Left ventricle myocardium inferior (tissue), 1 donor: ENCODE data around the gene BMPR1A. TPM values are rescaled to one million over a fixed set of nuclear protein-coding genes. Genes with fewer than 3 reads are reported as not detected.
"Not testable (repeated sequence)": the region's sequence is repeated elsewhere in the genome, so short reads cannot be mapped to it uniquely, and the experiment has no call there.

Source experiments
- DNase-seq: peaks from one replicate; pipeline ENCODE4 v3.0.0-alpha.2; 2020
- H3K27ac ChIP-seq: fragments of 200-600 bp; replicated peaks from 2 replicates; pipeline ENCODE4 v1.8.0; 2021
- H3K27me3 ChIP-seq: fragments of 200-600 bp; 2 replicates; pipeline ENCODE4 v1.8.0; 2021; ENCODE audit warnings: low read depth
- H3K36me3 ChIP-seq: fragments of 200-600 bp; 2 replicates; pipeline ENCODE4 v1.8.0; 2021
- H3K4me1 ChIP-seq: fragments of 200-600 bp; 2 replicates; pipeline ENCODE4 v1.8.0; 2021
- H3K4me3 ChIP-seq: fragments of 200-600 bp; 2 replicates; pipeline ENCODE4 v1.8.0; 2021; ENCODE audit warnings: mild to moderate bottlenecking, moderate library complexity
- H3K9me3 ChIP-seq: fragments of 200-600 bp; replicated peaks from 2 replicates; pipeline ENCODE4 v1.8.0; 2021
- CTCF ChIP-seq: fragments of 200-600 bp; IDR thresholded peaks from 2 replicates; pipeline ENCODE4 v1.8.0; 2021; ENCODE audit warnings: antibody characterized with exemption, mild to moderate bottlenecking, borderline replicate concordance
- intact Hi-C: fragments of 100-400 bp; cut with micrococcal nuclease; formaldehyde crosslinking; loops from one replicate; pipeline ENCODE4 v1.11.0; 2022
- total RNA-seq: library from RNA; stranded (reverse); fragmentation: NEBNext Ultra II Directional; extraction: Animal tissue kit (Norgen Biotek cat#: 25700); gene quantifications from one replicate; pipeline ENCODE4 v1.2.1, GENCODE V29; 2021
- donor health status: DM: no; HTN: yes; CAD: no; lungs with severe emphysema.

BMPR1A gene
- total RNA-seq, 1 donor from 2014 or later = 43.8 TPM

- Histone ChIP-seq H3K4me1 (peaks cover 33% of the 10 kb centered on the region), H3K36me3 (no peaks in the 10 kb centered on the region), H3K27ac (peak overlapping the region; percentile 72), H3K4me3 (no peak overlapping the region), H3K9me3 (no peaks in the 10 kb centered on the region), H3K27me3 (no peaks in the 10 kb centered on the region)
- intact Hi-C loops = no loop called here
- no peak for TF ChIP-seq CTCF
- peak; percentile 46 for DNase-seq
Observed at GRCh38 chr10:86979977-86980448, 223.6 kb downstream of the BMPR1A start.

GRCh38 chr10:86981020-86981419 lies 224.6 kb downstream of the BMPR1A start:
- H3K27me3 ChIP-seq, intact Hi-C loops, H3K36me3 ChIP-seq, H3K4me3 ChIP-seq, DNase-seq, H3K9me3 ChIP-seq: not testable (repeated sequence)
- Histone ChIP-seq H3K27ac (peak overlapping the region; percentile 72), H3K4me1 (peaks cover 33% of the 10 kb centered on the region)

GRCh38 chr10:86981716-86982115 lies 225.3 kb downstream of the BMPR1A start:
- no peak overlapping the region for H3K4me3 ChIP-seq
- TF ChIP-seq CTCF = no peak
- DNase-seq = no peak
- no peaks in the 10 kb centered on the region for H3K27me3 ChIP-seq
- H3K27ac ChIP-seq = no peak overlapping the region
- intact Hi-C loops = no loop called here
- no peaks in the 10 kb centered on the region for H3K9me3 ChIP-seq
- H3K36me3 ChIP-seq = no peaks in the 10 kb centered on the region
- H3K4me1 ChIP-seq = peaks cover 33% of the 10 kb centered on the region

Other genes starting within 250 kb of the BMPR1A start
- 21.9 TPM for gene WAPL, start 234.8 kb upstream of the BMPR1A start, total RNA-seq
- 0.25 TPM for gene OPN4, start 102.1 kb upstream of the BMPR1A start, total RNA-seq
- gene LDB3, start 88.1 kb upstream of the BMPR1A start, total RNA-seq = 1,542 TPM
- gene MMRN2, start 201.0 kb downstream of the BMPR1A start, total RNA-seq = 32.1 TPM
- gene SNCG, start 202.0 kb downstream of the BMPR1A start, total RNA-seq = 14.7 TPM
- 41.1 TPM for gene ADIRF, start 211.9 kb downstream of the BMPR1A start, total RNA-seq